ENCODE results near the gene ZNF385B. TPM values are rescaled to one million over a fixed set of nuclear protein-coding genes. Genes with fewer than 3 reads are reported as not detected.

ZNF385B gene
- total RNA-seq, 2 experiments from 2014 or later: 113 to 178 TPM

DNA sequence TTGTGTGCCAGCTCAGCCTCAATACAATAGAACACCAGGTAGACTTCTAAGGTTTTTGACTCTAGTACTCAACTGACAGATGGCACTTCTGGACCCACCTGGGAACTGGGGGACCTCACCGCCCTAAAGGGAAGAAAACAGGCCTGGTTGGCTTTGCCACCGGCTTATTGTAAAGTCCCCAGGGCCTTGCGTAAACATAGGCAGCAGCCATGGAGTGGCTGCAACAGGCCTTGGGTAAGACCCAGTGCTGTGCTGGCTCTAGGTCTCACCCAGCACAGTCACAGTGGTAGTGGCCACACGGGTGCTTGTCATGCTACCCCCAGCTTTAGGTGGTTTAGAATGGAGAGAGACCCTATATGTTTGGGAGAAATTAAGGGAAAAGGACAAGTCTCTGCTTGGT lies 366.1 kb downstream of the ZNF385B start:
- no peak for DNase-seq (ENCODE audit: low spot score)
- Histone ChIP-seq H3K27ac (ENCODE audit: low read depth, low read length, poor library complexity, severe bottlenecking) (no peak overlapping the region), H3K9me2 (ENCODE audit: insufficient read depth, low read length) (no peaks in the 10 kb centered on the region), H3K9me3 (ENCODE audit: low read length) (no peaks in the 10 kb centered on the region; the same call in 1 of the 2 replicates), H3K4me3 (ENCODE audit: low read depth, low read length, poor library complexity, severe bottlenecking) (no peak overlapping the region), H3K4me2 (ENCODE audit: low read length) (no peak overlapping the region), H3K79me2 (ENCODE audit: insufficient read depth, low read depth, low read length) (peaks cover 15% of the 10 kb centered on the region; the same call in 1 of the 2 replicates), H2AFZ (ENCODE audit: low read length) (no peak overlapping the region), H3K4me1 (ENCODE audit: insufficient read depth, low read length, poor library complexity, severe bottlenecking) (no peaks in the 10 kb centered on the region), H4K20me1 (ENCODE audit: insufficient read depth, low read length) (no peaks in the 10 kb centered on the region), H3K36me3 (ENCODE audit: insufficient read depth, low read length) (peaks cover 44% of the 10 kb centered on the region)
- intact Hi-C loops (cut with micrococcal nuclease; ENCODE audit: unreplicated experiment): no loop called here
- CTCF ChIA-PET (ENCODE audit: unreplicated experiment): no interaction called here
- TF ChIP-seq EZH2phosphoT487 (IDR thresholded peaks at IDR 0.05; ENCODE audit: borderline replicate concordance, low read depth, low read length): no peak
- TF ChIP-seq, protein P1, sequence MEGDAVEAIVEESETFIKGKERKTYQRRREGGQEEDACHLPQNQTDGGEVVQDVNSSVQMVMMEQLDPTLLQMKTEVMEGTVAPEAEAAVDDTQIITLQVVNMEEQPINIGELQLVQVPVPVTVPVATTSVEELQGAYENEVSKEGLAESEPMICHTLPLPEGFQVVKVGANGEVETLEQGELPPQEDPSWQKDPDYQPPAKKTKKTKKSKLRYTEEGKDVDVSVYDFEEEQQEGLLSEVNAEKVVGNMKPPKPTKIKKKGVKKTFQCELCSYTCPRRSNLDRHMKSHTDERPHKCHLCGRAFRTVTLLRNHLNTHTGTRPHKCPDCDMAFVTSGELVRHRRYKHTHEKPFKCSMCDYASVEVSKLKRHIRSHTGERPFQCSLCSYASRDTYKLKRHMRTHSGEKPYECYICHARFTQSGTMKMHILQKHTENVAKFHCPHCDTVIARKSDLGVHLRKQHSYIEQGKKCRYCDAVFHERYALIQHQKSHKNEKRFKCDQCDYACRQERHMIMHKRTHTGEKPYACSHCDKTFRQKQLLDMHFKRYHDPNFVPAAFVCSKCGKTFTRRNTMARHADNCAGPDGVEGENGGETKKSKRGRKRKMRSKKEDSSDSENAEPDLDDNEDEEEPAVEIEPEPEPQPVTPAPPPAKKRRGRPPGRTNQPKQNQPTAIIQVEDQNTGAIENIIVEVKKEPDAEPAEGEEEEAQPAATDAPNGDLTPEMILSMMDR (conservative IDR thresholded peaks at IDR 0.05; ENCODE audit: low read length): no peak
- POLR2A ChIA-PET: no interaction called here
- BruUV-seq (replicated peaks): no TSS peak

DNA sequence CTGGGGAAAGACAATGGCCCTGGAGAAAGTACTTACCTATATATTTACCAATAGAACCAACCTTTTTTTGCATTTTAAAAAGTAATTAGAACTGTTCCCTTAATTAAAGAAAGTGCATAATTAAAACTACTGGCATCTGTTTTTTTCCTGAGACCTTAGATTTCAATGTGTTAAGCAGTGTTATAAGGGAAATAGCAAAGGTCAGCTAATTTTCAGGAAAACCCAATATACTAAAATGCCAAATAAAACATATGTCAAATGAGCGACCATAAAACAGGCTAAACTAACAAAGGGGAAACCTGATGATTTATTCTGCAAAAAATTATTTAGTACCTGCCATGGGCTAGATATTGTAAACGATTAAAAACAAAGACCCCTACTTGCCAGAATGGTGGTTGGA lies 372.8 kb downstream of the ZNF385B start:
- Histone ChIP-seq H3K79me2 (ENCODE audit: insufficient read depth, low read depth, low read length) (no peaks in the 10 kb centered on the region), H3K27ac (ENCODE audit: low read depth, low read length, poor library complexity, severe bottlenecking) (no peak overlapping the region), H3K9me2 (ENCODE audit: insufficient read depth, low read length) (no peaks in the 10 kb centered on the region), H3K9me3 (ENCODE audit: low read length) (no peaks in the 10 kb centered on the region), H4K20me1 (ENCODE audit: insufficient read depth, low read length) (no peaks in the 10 kb centered on the region), H3K4me1 (ENCODE audit: insufficient read depth, low read length, poor library complexity, severe bottlenecking) (no peaks in the 10 kb centered on the region), H3K36me3 (ENCODE audit: insufficient read depth, low read length) (peaks cover 29% of the 10 kb centered on the region), H2AFZ (ENCODE audit: low read length) (no peak overlapping the region), H3K4me2 (ENCODE audit: low read length) (no peak overlapping the region), H3K4me3 (ENCODE audit: low read depth, low read length, poor library complexity, severe bottlenecking) (no peak overlapping the region)
- no peak for DNase-seq (ENCODE audit: low spot score)
- intact Hi-C loops (cut with micrococcal nuclease; ENCODE audit: unreplicated experiment): no loop called here
- CTCF ChIA-PET (ENCODE audit: unreplicated experiment): no interaction called here
- BruUV-seq (replicated peaks): no TSS peak
- TF ChIP-seq, protein P1 (conservative IDR thresholded peaks at IDR 0.05; ENCODE audit: low read length): no peak
- no peak for TF ChIP-seq EZH2phosphoT487 (IDR thresholded peaks at IDR 0.05; ENCODE audit: borderline replicate concordance, low read depth, low read length)
- POLR2A ChIA-PET: interaction anchor here (1.1 kb wide), 1 partner anchor 34 kb away, joined by 3 read pairs; no protein-coding TSS in a partner anchor

DNA sequence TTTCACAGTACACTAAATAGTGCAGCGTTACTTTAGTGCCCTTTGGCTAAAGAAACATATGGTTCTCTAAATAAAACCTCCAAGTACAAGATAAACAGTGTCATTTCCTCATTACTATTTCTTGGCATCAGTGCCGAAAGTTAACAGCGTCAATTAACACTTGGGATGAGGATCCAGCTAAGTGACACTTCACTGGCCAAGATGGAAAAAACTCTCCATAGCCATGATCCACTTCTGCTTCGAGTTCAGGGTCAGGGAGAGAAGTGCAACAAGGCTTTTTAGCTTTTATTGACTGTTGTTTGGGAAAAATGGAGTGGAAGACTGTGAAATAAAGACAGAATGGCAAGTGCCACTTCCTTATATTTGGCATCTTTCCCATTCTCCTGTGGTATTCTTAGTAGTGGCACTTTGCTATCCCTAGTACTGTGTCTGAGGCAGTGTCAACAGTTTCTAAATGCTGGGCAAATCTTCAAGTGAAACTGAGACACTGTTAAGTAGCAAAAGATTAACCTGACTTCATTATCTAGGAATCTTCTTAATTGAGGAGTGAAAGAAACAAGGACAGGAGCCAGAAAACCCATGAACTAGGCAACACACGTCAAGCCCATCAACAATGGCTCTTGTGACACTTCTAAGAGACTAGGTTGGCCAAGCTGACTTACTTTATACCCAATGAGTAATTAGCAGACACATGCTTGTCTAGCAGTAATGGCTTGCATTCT lies 374.2 kb downstream of the ZNF385B start:
- no peaks in the 10 kb centered on the region for H3K79me2 ChIP-seq (ENCODE audit: insufficient read depth, low read depth, low read length)
- H4K20me1 ChIP-seq (ENCODE audit: insufficient read depth, low read length): no peaks in the 10 kb centered on the region
- no peaks in the 10 kb centered on the region for H3K9me2 ChIP-seq (ENCODE audit: insufficient read depth, low read length)
- BruUV-seq (replicated peaks): no TSS peak
- no peaks in the 10 kb centered on the region for H3K9me3 ChIP-seq (ENCODE audit: low read length)
- no peak overlapping the region for H3K27ac ChIP-seq (ENCODE audit: low read depth, low read length, poor library complexity, severe bottlenecking)
- CTCF ChIA-PET (ENCODE audit: unreplicated experiment): no interaction called here
- H3K4me2 ChIP-seq (ENCODE audit: low read length): no peak overlapping the region
- DNase-seq (ENCODE audit: low spot score): no peak
- POLR2A ChIA-PET: interaction anchor here (0.8 kb wide), 1 partner anchor 18 kb away, joined by 4 read pairs; no protein-coding TSS in a partner anchor
- no peak overlapping the region for H2AFZ ChIP-seq (ENCODE audit: low read length)
- no peaks in the 10 kb centered on the region for H3K4me1 ChIP-seq (ENCODE audit: insufficient read depth, low read length, poor library complexity, severe bottlenecking)
- intact Hi-C loops (cut with micrococcal nuclease; ENCODE audit: unreplicated experiment): no loop called here
- H3K4me3 ChIP-seq (ENCODE audit: low read depth, low read length, poor library complexity, severe bottlenecking): no peak overlapping the region
- no peak for TF ChIP-seq EZH2phosphoT487 (IDR thresholded peaks at IDR 0.05; ENCODE audit: borderline replicate concordance, low read depth, low read length)
- TF ChIP-seq, protein P1 (conservative IDR thresholded peaks at IDR 0.05; ENCODE audit: low read length): no peak
- H3K36me3 ChIP-seq (ENCODE audit: insufficient read depth, low read length): peaks cover 33% of the 10 kb centered on the region

All from OCI-LY7 (cell line).